Gastrocnemius medialis (tissue), 4 donors: ENCODE results near the gene DUSP6.

ENCODE experiments used
- POLR2A ChIP-seq, 2 donors: fragments of 450-650 bp; IDR thresholded peaks; one replicate each; pipeline ENCODE4 v1.6.1; 2017; ENCODE audit warnings: antibody characterized with exemption in 2 of 2, mild to moderate bottlenecking in 2 of 2, moderate library complexity in 2 of 2
- TF ChIP-seq, protein P1 (sequence below), 5 experiments: fragments of 450-650 bp in 3 of 5; fragments of 200-600 bp in 2 of 5; sonication (generic) in 2 of 5; IDR thresholded peaks in 4 of 5; conservative IDR thresholded peaks in 1 of 5; 1 replicate in 4 of 5; 2 replicates in 1 of 5; pipeline ENCODE4 v1.5.1; 2016 to 2019; ENCODE audit warnings: antibody characterized with exemption in 5 of 5, mild to moderate bottlenecking in 3 of 5, moderate library complexity in 3 of 5

- TF ChIP-seq, protein P1, sequence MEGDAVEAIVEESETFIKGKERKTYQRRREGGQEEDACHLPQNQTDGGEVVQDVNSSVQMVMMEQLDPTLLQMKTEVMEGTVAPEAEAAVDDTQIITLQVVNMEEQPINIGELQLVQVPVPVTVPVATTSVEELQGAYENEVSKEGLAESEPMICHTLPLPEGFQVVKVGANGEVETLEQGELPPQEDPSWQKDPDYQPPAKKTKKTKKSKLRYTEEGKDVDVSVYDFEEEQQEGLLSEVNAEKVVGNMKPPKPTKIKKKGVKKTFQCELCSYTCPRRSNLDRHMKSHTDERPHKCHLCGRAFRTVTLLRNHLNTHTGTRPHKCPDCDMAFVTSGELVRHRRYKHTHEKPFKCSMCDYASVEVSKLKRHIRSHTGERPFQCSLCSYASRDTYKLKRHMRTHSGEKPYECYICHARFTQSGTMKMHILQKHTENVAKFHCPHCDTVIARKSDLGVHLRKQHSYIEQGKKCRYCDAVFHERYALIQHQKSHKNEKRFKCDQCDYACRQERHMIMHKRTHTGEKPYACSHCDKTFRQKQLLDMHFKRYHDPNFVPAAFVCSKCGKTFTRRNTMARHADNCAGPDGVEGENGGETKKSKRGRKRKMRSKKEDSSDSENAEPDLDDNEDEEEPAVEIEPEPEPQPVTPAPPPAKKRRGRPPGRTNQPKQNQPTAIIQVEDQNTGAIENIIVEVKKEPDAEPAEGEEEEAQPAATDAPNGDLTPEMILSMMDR (IDR thresholded peaks at IDR 0.05 in 4 of 5, conservative IDR thresholded peaks at IDR 0.05 in 1 of 5), result no peak
- no peak for TF ChIP-seq POLR2A (IDR thresholded peaks at IDR 0.05)
These were observed 24.7 kb downstream of the DUSP6 start for GRCh38 chr12:89327486-89328094.
